A549 (cell line): ENCODE results near the gene DLX5. TPM values are rescaled to one million over a fixed set of nuclear protein-coding genes. Genes with fewer than 3 reads are reported as not detected.

Experiments used
- ATAC-seq, 2 experiments: fragments of 200-7000 bp in 1 of 2; fragments of >200 bp in 1 of 2; cut with Nextera tagmentation in 1 of 2; cut with Tn5 transposase in 1 of 2; 3 replicates each; pipeline versions ENCODE4 v1.8.0 to v1.9.1; 2018 to 2020; ENCODE audit warnings: mild to moderate bottlenecking in 1 of 2, moderate library complexity in 1 of 2
- CTCF ChIA-PET: fragments of 300-600 bp; sonication (Branson Sonifier 250); formaldehyde crosslinking; extraction: SDS; loops from one replicate; lab custom pipeline; 2021; ENCODE audit warnings: antibody characterized with exemption, inconsistent platforms; lab: Yijun Ruan, JAX
- POLR2A ChIA-PET: fragments of 350-600 bp; formaldehyde crosslinking; extraction: SDS; loops from one replicate; lab custom pipeline; 2021; ENCODE audit warnings: antibody characterized with exemption, inconsistent platforms; lab: Yijun Ruan, JAX
- DNase-seq, 2 experiments: peaks; one replicate each; pipeline versions ENCODE4 v3.0.0 to v3.0.0-alpha.2; 2011 to 2016; ENCODE audit warnings: low read depth in 1 of 2, low spot score in 1 of 2
- FAIRE-seq: peaks from 2 replicates; lab custom pipeline; 2011; peaks lifted over from hg19 to GRCh38; lab: Jason Lieb, UNC
- H3K27ac ChIP-seq, 2 experiments: fragments of >200 bp; sonication (Bioruptor Twin); formaldehyde crosslinking; 3 replicates each; pipeline ENCODE4 v1.5.1; 2016 to 2017
- H3K4me1 ChIP-seq: fragments of >200 bp; sonication (Bioruptor Twin); formaldehyde crosslinking; 3 replicates; pipeline ENCODE4 v1.6.1; 2016
- H3K4me2 ChIP-seq: fragments of >200 bp; sonication (Bioruptor Twin); formaldehyde crosslinking; 3 replicates; pipeline ENCODE4 v1.6.1; 2016
- H3K4me3 ChIP-seq: fragments of >200 bp; sonication (Bioruptor Twin); formaldehyde crosslinking; 3 replicates; pipeline ENCODE4 v1.5.1; 2016
- H3K9me3 ChIP-seq: fragments of >200 bp; sonication (Bioruptor Twin); formaldehyde crosslinking; 3 replicates; pipeline ENCODE4 v1.6.1; 2016
- BCL3 ChIP-seq: fragments of >200 bp; sonication (Bioruptor Twin); formaldehyde crosslinking; IDR thresholded peaks from 3 replicates; pipeline ENCODE4 v1.6.1; 2016
- CBX8 ChIP-seq: fragments of 200-600 bp; sonication (generic); IDR thresholded peaks from 2 replicates; pipeline ENCODE4 v1.6.1; 2016
- ESRRA ChIP-seq: fragments of 150-350 bp; IDR thresholded peaks from 2 replicates; pipeline ENCODE4 v1.6.1; 2014; ENCODE audit warnings: mild to moderate bottlenecking, low read length, borderline replicate concordance
- FOSB ChIP-seq: fragments of 250-450 bp; sonication (Bioruptor Pico); IDR thresholded peaks from 2 replicates; pipeline ENCODE4 v1.5.0; 2020; ENCODE audit warnings: mild to moderate bottlenecking, moderate library complexity
- HEYL ChIP-seq: fragments of 250-450 bp; sonication (Bioruptor Pico); IDR thresholded peaks from 2 replicates; pipeline ENCODE4 v1.8.0; 2021; ENCODE audit warnings: mild to moderate bottlenecking, moderate library complexity
- HMGXB4 ChIP-seq: fragments of 250-450 bp; sonication (Bioruptor Pico); IDR thresholded peaks from 2 replicates; pipeline ENCODE4 v1.5.0; 2021; ENCODE audit warnings: mild to moderate bottlenecking, moderate library complexity, borderline replicate concordance
- HOXB13 ChIP-seq: fragments of 250-450 bp; sonication (Bioruptor Pico); IDR thresholded peaks from 2 replicates; pipeline ENCODE4 v1.5.0; 2020; ENCODE audit warnings: low read depth, mild to moderate bottlenecking, moderate library complexity
- JUNB ChIP-seq: fragments of >200 bp; sonication (Bioruptor Twin); formaldehyde crosslinking; IDR thresholded peaks from 2 replicates; pipeline ENCODE4 v1.6.1; 2016
- KDM5A ChIP-seq: fragments of 200-600 bp; sonication (generic); IDR thresholded peaks from 2 replicates; pipeline ENCODE4 v1.6.1; 2016; ENCODE audit warnings: antibody characterized with exemption, mild to moderate bottlenecking
- MAFK ChIP-seq: fragments of 450-650 bp; IDR thresholded peaks from 2 replicates; pipeline ENCODE4 v1.6.1; 2014; ENCODE audit not compliant: partially characterized antibody
- MAX ChIP-seq: IDR thresholded peaks from 2 replicates; pipeline ENCODE4 v1.6.1; 2012
- MYC ChIP-seq: IDR thresholded peaks from 2 replicates; pipeline ENCODE4 v1.6.1; 2012; ENCODE audit warnings: mild to moderate bottlenecking, inconsistent platforms, low read length, improper control_type of control experiment, borderline replicate concordance
- POLR2A ChIP-seq: IDR thresholded peaks from 2 replicates; pipeline ENCODE4 v1.6.1; 2012; ENCODE audit warnings: mild to moderate bottlenecking, low read length
- RARB ChIP-seq: fragments of 250-450 bp; sonication (Bioruptor Pico); IDR thresholded peaks from 2 replicates; pipeline ENCODE4 v1.8.0; 2021; ENCODE audit warnings: mild to moderate bottlenecking, moderate library complexity
- RCOR1 ChIP-seq: fragments of 150-350 bp; IDR thresholded peaks from 2 replicates; pipeline ENCODE4 v1.6.1; 2014; ENCODE audit warnings: antibody characterized with exemption, low read length, low read depth
- RNF2 ChIP-seq: fragments of 200-600 bp; sonication (generic); IDR thresholded peaks from 2 replicates; pipeline ENCODE4 v1.6.1; 2016; ENCODE audit warnings: low read depth, mild to moderate bottlenecking, antibody characterized with exemption, moderate library complexity, borderline replicate concordance
- SREBF2 ChIP-seq: fragments of 450-650 bp; IDR thresholded peaks from 2 replicates; pipeline ENCODE4 v1.6.1; 2014; ENCODE audit warnings: mild to moderate bottlenecking, moderate library complexity
- USF2 ChIP-seq: fragments of 450-650 bp; IDR thresholded peaks from 2 replicates; pipeline ENCODE4 v1.6.1; 2014; ENCODE audit warnings: antibody characterized with exemption
- ZFP36 ChIP-seq: fragments of 450-650 bp; IDR thresholded peaks from 2 replicates; pipeline ENCODE4 v1.6.1; 2014; ENCODE audit warnings: borderline replicate concordance; ENCODE audit not compliant: partially characterized antibody
- ZSCAN20 ChIP-seq: fragments of 250-450 bp; sonication (Bioruptor Pico); IDR thresholded peaks from 2 replicates; pipeline ENCODE4 v1.8.0; 2022; ENCODE audit warnings: mild to moderate bottlenecking, moderate library complexity
- WGBS: methylation state at CpG from one replicate; pipeline ENCODE4 v1.1.6; 2017; ENCODE audit errors: missing lambda C conversion rate; 5-methylcytosine and 5-hydroxymethylcytosine counted together
- polyA plus RNA-seq, 4 experiments: library from polyadenylated mRNA; depleted of rRNA in 3 of 4; stranded (reverse); fragments of >200 nt; fragmentation: RNase III in 1 of 4; extraction: RNeasy Plus Mini Kit Qiagen cat#74134 plus additional on column Dnase treatment in 1 of 4; gene quantifications; 2 replicates in 3 of 4; 3 replicates in 1 of 4; pipeline ENCODE4 v1.2.3, GENCODE V29; 2011 to 2017

DLX5 gene
- polyA plus RNA-seq, 2 of the 4 experiments (the other 2 are of a cell fraction), result not detected

- DNase-seq, result no peak
- Histone ChIP-seq H3K4me2 (peak overlapping the region; percentile 100), H3K4me3 (peak overlapping the region; percentile 59), H3K4me1 (0 out of 3 replicates have a peak, but pooled peaks cover 5% of the 10 kb centered on the region), H3K27ac (0 out of 6 replicates have a peak overlapping the region, but pooled peaks of 1 of the 2 experiments have one; percentile 39), H3K9me3 (no peaks in the 10 kb centered on the region)
- TF ChIP-seq CBX8 (peak; percentile 77; the same call in 1 of the 2 replicates), ZFP36 (no peak)
- no peak for FAIRE-seq
- no peak for ATAC-seq
- ChIA-PET POLR2A (no interaction called here), CTCF (interaction anchor here (0.7 to 2.5 kb wide), 2 partner anchors 23 to 1089 kb away, joined by 3 to 9 read pairs; no protein-coding TSS in a partner anchor)
- 48% methylated on average over 20 of the region's 20 CpGs for WGBS
These were observed 20.1 kb downstream of the DLX5 start for GRCh38 chr7:97004247-97005182.

GRCh38 chr7:97003262-97004246 lies 21.1 kb downstream of the DLX5 start:
- no peak for TF ChIP-seq CBX8
- no peak for TF ChIP-seq ZSCAN20
- no peak for TF ChIP-seq SREBF2
- TF ChIP-seq RNF2, result no peak
- no peak for TF ChIP-seq HOXB13 (CRISPR knock-in tag)
- TF ChIP-seq KDM5A, result no peak
- no peak for TF ChIP-seq FOSB
- TF ChIP-seq USF2, result no peak
- TF ChIP-seq BCL3, result no peak
- no peak for TF ChIP-seq MAFK
- TF ChIP-seq MAX, result no peak
- no peak for TF ChIP-seq ESRRA
- TF ChIP-seq POLR2A, result no peak
- no peak for TF ChIP-seq RCOR1
- TF ChIP-seq RARB (CRISPR knock-in tag), result no peak
- no peak for TF ChIP-seq HEYL (CRISPR knock-in tag)
- no peak for TF ChIP-seq HMGXB4
- TF ChIP-seq MYC, result no peak
- no peak for TF ChIP-seq JUNB
- CTCF ChIA-PET, result interaction anchor here (0.9 kb wide), 1 partner anchor 24 kb away, joined by 3 read pairs; no protein-coding TSS in a partner anchor
- 55% methylated on average over 48 of the region's 49 CpGs for WGBS

More at GRCh38 chr7:97003262-97004246, 21.1 kb downstream of the DLX5 start:
- ATAC-seq (no peak), DNase-seq (no peak), FAIRE-seq (no peak)
- Histone ChIP-seq H3K9me3 (no peaks in the 10 kb centered on the region), H3K4me2 (no peak overlapping the region), H3K4me3 (no peak overlapping the region), H3K4me1 (0 out of 3 replicates have a peak, but pooled peaks cover 5% of the 10 kb centered on the region), H3K27ac (no peak overlapping the region)
- POLR2A ChIA-PET, result no interaction called here
